Brain pericyte (primary cell): ENCODE measurements around the gene MYBPC1.
"Not testable (repeated sequence)": the region's sequence is repeated elsewhere in the genome, so short reads cannot be mapped to it uniquely, and the experiment has no call there.

Experiments
- DNase-seq: peaks from one replicate; pipeline ENCODE4 v3.0.0-alpha.2; 2012; ENCODE audit warnings: low read depth, low spot score

Gene MYBPC1

DNA sequence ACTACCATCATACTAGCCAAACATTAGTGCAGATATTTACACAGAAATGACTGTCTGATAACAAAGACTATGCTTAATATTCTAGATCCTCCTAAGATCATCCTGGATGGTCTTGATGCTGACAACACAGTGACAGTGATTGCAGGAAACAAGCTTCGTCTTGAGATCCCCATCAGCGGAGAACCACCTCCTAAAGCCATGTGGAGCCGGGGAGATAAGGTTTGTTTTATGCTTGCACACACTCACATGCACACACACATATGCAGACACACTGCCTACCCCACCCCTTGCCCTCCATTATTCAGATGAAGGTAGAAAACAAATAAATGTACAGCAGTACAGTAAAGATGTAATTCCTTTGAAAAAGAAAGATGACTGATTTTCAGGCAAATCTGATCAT is 58.3 kb downstream of the MYBPC1 start:
- DNase-seq, result no peak

DNA sequence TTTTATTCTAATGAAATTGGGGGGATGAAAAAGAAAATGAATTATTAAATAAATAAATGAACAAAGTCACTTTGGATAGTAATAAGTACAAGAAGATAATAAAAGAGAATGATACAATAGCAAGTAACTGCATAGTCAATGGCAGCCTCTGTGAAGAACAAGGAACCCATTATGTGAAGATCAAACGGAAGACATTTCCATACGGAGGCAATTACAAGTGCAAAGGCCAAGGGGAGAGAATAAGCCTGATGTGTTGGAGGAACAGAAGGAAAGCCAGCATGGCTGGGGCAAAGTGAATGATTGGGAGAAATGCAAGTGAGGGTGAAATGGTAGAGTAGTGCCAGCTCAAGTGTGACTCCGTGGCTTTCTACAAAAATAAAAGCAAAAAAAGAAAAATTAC is 58.7 kb downstream of the MYBPC1 start:
- no peak for DNase-seq

DNA sequence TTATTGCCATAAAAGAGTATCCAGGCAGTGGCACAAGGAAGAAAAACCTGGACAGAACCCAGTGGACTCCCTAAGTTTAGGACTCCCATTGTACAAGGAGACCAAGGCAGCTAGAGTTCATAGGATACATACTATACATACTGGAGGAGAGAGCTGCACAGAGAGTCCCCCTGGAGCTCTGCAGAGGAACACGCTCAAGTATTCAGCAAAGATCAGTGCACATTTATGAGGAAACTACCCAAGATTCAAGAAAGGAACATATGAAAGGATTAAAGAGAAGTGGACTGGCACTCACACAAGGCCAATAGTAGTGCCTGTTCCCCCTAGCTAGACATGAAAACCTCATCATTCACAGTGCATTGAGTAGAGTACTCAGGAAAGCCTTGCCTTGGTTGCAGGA is 59.7 kb downstream of the MYBPC1 start:
- DNase-seq, result no peak

DNA sequence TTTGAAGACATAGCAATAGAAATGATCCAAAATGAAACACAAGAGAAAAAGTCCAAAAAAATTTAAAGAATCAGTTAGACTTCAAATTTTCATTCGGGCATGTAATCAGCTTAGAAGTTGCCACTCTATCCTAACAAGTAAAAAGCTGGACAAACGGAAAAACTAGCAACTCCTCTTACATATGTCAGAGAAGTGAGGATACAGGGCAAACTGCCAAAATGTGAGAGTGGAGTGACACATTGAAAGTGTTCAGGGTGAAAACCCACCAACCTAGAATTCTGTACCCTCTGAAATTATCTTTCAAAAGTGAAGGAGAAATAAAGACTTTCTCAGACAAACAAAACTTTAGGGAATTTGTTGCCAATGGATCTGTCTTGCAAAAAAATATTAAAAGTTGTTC is 60.6 kb downstream of the MYBPC1 start:
- no peak for DNase-seq

DNA sequence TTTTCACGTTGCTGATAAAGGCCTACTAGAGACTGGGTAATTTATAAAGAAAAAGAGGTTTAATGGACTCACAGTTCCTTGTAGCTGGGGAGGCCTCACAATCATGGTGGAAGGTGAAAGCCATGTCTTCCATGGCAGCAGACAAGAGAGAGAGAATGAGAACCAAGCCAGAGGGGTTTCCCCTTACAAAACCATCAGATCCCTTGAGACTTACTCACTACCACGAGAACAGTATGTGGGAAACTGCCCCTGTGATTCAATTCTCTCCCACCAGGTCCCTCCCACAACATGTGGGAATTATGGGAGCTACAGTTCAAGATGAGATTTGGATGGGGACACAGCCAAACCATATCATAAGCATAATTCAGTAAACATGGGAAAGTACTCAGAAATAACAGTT is 65.9 kb downstream of the MYBPC1 start:
- DNase-seq, result not testable (repeated sequence)

DNA sequence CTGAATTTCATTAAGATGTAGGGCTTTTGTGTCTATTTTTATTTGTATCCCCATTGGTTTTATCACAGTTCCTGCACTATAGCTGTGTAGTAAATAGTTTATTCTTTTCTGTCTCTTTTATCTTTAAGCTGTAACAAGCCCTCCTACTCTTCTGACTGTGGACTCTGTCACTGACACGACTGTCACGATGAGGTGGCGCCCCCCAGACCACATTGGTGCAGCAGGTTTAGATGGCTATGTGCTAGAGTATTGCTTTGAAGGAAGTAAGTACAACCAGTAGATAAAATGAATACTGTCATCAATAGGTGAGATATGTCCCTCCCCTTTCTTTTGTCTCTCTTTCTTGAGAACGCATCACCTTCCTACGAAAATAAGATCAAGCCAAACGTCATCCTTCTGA is 68.5 kb downstream of the MYBPC1 start:
- no peak for DNase-seq

DNA sequence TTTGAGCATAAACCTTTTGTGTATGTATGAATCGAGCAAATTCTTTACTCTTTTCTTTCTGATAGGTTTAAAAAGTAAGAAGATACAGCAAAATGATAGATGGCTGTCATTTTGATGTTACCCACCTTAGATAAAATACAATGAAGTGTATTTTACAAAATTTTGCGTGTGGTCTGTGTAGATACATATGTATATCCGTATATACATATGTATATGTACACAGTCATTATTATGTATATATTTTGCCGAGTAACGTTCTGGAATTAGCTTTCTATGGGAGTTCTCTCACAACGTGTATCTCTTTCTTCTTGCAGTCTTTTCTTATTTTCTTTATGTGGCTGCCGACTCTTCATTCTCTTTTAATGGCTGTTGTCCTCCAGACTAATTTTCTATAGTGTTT is 70.2 kb downstream of the MYBPC1 start:
- DNase-seq, result no peak

DNA sequence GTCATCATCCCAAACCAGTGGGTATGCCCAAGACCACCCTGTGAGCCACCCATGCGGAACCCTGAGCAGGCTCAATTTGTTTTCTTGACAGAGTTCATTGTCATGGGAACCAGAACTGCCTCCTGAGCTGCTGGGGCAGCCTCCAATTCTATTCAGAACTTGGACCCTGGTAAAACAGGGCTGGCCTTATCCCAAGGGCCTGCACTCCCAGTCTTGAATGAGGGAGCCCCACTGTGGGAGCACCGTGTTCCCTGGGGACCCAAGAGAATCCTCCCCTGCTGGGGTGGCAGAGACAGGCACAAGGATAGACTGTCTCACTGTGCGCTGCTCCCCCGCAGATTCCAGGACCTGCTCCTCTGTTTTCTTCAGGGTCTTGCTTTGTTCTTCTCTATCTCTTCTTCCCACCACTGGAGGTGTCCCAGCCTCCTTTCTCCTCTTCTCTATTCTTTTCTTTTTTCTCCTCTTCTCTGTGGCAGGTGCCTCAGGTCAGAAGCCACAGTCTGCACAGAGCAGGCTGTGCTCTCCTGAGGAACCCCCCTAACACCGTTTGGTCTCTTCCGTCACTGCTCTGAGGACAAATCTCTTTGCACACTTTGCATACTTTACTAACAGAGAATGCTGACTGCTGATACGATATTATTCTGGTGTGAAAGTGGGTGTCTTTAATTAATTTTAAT is 71.4 kb downstream of the MYBPC1 start:
- no peak for DNase-seq

DNA sequence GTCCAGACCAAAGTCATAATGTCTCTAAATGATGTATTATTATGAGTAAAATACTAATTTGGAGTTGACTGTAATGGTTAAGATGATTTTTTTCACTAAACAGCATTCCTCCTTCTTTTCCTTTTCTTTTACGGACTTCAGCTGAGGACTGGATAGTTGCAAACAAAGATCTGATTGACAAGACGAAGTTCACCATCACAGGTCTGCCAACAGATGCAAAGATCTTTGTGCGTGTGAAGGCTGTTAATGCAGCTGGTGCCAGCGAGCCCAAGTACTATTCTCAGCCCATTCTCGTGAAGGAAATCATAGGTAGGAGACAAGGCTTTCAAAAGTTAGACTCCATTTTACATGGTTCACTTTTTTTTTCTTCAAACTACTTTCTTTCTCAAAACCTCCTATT is 72.8 kb downstream of the MYBPC1 start:
- no peak for DNase-seq

DNA sequence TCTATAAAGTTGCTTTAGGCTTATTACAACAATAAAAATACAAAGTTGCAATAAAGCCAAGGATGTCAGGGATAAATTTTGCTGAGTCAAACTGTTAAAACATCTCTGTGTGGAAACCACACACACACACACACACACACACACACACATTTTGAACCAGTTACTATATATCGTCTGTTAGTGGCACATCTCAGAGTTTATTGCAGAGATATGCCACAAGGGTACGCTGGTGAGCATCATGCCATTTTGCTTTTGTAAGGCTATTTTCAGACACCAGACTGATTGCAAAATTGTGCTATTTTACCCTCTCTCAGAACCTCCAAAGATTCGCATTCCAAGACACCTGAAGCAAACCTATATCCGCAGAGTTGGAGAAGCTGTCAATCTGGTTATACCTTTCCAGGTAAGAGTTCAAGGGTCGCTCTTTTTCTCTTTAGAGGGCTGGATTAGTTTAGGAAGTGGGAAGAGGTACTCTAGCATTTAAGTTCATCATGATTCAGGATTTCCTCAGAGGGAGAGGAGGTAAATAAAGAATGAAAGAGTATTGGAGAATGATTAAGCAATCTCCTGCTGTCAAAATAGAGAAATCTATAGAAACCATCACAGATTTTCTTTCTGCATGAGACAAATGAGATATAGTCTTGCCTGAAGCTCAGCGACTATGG is 75.4 kb downstream of the MYBPC1 start:
- no peak for DNase-seq

DNA sequence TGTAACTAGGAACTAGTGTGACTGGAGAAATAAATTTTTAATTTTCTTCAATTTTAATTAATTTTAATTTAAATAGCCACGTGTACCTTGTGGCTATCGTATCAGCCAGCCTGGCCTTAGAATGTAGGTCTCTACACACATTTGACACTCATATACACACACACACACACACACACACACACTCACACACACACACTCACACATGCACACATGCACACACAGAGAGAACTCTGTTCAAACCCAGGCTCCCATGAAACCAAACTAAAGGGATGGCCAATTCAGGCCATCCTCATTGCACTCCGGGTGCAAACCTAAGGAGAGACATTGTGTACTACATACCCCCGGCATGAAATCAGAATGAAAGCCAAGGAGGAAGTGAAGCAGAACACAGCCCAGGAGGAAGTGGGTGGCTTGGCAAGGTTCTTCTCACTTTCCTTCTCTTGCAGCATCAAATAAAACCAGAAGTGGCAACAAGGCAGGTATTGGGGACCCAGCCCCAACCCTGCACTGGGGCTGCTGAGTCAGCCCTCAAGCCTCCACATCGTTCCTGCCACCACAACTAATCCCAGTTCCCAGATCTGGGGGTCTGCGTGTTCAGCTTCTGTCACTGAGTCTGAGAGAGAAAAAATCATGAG is 76.5 kb downstream of the MYBPC1 start:
- DNase-seq, result no peak

DNA sequence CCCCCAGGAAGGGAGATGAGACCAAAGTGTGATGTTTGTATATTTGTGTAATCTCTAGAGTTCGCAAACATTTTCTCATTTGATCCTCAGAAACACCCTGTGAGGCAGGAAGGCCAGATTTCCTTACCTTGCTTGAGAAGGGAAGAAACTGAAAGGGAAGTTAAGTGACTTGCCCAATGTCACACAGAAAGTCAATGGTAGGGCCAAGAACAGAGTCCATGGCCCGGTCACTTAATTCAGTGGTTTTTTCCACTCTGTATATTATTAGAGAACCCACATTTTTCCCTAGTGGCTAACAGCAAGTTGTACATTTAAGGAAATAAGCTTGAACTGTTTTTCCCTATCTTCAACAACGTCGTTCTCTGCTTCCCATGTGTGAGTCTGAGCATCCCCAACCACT is 77.1 kb downstream of the MYBPC1 start:
- DNase-seq, result no peak

DNA sequence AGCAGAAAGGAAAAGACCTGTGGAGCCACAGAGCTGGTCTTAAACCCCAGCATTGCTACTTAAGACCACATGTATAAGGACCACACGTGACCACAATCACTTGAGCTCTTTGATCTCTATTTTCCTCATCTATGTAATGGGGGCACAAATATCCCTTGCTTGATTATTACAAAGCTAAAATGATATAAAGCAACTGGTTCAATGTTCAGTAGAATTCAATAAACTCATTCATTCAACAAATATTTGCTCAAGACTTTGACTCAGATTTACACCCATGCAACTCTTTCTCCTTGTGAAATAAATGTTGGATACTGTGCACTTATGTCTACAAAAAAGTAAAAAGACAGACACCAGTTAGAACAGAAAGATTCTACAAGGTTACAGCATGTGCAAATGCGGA is 80.8 kb downstream of the MYBPC1 start:
- no peak for DNase-seq

DNA sequence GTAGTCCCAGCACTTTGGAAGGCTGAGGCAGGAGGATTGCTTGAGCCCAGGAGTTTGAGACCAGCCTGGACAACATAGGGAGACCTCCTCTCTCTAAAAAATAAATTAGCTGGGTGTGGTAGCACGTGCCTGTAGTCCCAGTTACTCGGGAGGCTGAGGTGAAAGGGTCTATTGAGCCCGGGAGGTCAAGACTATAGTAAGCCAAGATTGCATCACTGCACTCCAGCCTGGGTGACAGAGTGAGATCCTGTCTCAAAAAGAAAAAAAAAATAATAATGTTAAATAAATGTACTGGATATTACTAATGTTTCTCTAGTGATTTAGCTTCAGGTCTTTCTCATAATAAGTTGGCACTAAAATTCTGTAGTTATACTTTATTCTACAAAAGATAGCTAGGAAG is 81.7 kb downstream of the MYBPC1 start:
- DNase-seq, result not testable (repeated sequence)

DNA sequence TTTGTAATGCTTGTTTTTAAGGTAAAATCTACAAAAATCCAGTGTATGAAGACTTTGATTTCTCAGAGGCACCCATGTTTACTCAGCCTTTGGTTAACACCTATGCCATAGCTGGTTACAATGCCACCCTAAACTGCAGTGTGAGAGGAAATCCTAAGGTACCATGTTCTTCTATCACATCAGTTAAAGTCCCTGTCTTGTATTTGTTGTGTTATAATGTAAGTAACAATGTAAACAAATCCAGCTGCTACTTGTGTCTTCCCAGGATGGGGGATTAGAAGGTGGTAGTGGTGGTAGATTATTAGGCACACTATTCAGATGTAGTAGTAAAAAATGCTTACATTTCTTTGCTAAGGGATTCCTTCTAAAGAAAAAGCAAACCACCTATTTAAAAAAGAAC is 83.3 kb downstream of the MYBPC1 start:
- DNase-seq, result no peak

DNA sequence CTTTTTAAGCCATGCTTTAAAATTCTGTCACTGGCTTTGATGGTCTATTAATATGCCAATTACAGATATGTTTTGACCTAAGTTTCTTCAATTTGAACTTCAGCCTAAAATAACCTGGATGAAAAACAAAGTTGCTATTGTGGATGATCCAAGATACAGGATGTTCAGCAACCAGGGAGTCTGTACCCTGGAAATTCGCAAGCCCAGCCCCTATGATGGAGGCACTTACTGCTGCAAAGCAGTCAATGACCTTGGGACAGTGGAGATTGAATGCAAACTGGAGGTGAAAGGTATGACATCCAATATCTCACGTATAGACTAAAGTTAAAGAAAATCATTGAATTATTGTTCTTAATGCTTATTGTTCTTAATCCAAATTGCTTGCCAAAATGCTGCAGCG is 85.5 kb downstream of the MYBPC1 start:
- DNase-seq, result no peak

DNA sequence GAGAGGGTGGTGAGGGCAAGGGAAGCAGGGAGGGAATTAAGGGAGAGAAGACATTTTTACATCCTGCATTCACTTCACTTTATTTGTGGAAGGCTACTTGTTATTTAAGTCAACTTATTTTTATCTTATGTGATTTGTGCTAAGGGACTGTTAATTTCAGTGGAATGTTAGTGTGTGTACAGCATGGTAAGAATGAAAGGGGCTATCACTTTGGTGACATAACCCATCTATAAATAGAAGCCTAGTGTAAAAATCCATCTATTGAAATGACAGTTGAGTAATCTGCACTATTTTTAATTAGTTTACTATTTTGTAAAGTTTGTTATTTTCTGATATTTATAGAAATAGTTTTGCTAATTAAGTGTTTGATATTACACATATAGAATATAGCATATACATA is 85.9 kb downstream of the MYBPC1 start:
- no peak for DNase-seq

DNA sequence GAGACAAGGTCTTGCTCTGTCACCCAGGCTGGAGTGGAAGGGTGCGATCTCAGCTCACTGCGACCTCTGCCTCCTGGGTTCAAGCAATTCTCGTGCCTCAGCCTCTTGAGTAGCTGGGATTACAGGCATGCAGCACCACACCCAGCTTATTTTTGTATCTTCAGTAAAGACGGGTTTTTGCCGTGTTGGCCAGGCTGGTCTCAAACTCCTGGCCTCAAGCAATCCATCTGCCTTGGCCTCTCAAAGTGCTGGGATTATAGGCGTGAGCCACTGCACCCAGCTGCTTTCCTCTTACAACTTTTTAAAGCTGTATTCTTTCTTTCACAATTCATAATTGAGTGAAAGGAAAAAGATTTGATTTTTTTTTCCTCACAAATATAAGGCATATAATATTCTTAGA is 86.9 kb downstream of the MYBPC1 start:
- not testable (repeated sequence) for DNase-seq

DNA sequence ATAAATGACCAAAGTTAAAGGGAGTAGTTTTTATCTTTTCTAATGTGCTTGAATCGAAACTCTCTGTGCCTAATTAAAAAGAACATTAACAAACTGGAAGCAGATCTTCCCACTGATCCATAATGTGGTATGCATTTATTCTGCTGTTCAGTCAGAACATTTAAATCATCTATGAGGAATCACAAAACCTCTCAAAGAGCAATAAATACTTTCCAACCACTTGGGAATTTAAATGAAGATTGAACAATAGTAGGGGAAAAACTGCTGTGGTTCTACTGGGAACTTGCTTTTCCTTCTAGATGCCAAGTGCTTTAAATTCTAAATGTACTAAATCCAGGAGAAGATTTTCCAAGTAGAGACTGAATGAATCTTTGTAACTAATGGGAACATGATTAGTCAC is 90.3 kb downstream of the MYBPC1 start:
- DNase-seq, result no peak

DNA sequence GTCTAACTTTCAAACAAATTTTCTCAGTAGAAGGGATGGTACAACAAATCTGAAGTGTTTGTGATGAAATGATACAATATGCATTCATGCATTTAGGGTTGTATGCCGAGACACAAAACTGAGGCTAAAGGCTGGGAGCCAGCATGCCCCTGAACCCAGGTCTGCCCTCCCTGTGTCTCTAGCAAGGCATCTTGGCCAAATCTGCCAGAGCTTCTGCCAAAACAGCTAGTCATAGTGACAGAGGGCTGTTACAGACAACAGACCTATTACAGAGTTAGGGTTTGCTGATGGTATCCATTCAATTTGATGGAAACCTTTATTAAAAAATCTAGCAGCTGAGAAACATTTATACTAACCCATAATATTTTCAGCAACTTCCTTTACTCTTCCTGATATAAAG is 91.4 kb downstream of the MYBPC1 start:
- DNase-seq, result no peak

DNA sequence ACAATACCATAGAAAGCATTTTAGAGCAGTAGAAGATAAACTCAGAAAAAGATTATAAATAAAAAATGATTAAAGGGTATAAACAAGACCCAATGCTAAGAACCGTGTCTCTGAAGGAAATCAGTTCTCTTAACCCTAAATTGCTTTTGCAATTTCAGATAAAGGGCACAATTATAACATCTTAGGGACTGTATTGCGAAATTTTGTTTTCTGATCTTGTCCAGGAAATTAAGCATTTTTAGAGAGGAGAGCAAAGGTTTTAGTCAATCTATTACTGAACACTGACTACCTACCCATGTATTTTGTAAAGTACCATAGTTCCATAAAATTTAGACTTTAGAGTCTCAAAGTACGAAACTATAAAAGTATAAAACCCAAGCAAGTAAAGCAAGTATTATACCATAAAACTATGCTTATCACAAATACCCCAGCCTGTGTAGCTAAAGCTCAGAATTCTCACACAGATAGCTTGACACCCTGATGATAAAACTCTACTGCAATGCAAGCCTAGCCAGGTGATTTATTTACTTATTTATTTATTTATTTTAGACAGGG is 95.8 kb downstream of the MYBPC1 start:
- DNase-seq, result no peak

DNA sequence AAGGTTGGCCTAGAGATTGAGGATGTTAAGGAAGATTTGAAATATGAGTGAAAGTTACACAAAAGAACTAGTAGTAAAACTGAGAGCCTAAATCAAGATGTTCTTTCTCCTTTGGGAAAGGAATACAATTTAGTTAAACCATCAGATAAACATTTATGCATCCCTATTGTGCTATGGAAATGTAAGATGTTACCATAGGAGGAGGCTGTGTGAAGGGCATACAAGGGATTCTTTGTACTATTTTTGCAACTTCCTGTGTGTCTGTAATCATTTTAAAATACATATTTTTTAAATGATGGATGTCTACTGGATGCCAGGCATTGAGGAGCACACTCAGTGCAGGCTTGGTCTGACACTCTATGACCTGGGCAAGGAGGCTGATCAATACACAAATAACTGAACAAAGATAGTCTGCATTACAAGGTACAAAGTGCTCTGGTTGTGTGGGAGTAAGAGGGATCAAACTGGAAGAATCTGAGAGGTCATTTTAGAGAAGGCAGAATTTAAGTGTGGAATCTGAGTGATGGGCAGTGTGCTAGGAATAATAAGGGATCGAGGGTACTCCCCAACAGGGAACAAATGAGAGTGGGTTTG is 96.8 kb downstream of the MYBPC1 start:
- no peak for DNase-seq
